Sigmoid colon (tissue), 4 donors: ENCODE results near the gene NAA80.

Experiments used
- CTCF ChIP-seq, 4 experiments: fragments of 450-650 bp in 3 of 4; fragments of 200-600 bp in 1 of 4; IDR thresholded peaks; one replicate each; pipeline ENCODE4 v1.5.1; 2016 to 2019; ENCODE audit warnings: antibody characterized with exemption in 4 of 4, mild to moderate bottlenecking in 3 of 4, moderate library complexity in 2 of 4
- POLR2AphosphoS5 ChIP-seq, 4 donors: sonication (generic); formaldehyde crosslinking; IDR thresholded peaks; one replicate each; pipeline ENCODE4 v1.6.1; 2017; ENCODE audit warnings: antibody characterized with exemption in 4 of 4

- TF ChIP-seq CTCF (IDR thresholded peaks at IDR 0.05): no peak
- no peak for TF ChIP-seq POLR2AphosphoS5 (IDR thresholded peaks at IDR 0.05)
Measured at GRCh38 chr3:50304601-50305000, 5.4 kb upstream of the NAA80 start.
